Activated CD4-positive, alpha-beta T cell treated with anti-CD3 and anti-CD28 coated beads, Interleukin-2, amount 10 ng/mL, durations not matched to agents 7 days and 5 days (primary cell): ENCODE measurements around the gene ZNF746. TPM values are rescaled to one million over a fixed set of nuclear protein-coding genes. Genes with fewer than 3 reads are reported as not detected.

Experiments
- CTCF ChIA-PET: fragments of 350-600 bp; sonication (Branson Sonifier 250); formaldehyde crosslinking; loops from one replicate; lab custom pipeline; 2021; ENCODE audit warnings: antibody characterized with exemption; lab: Charles Lee
- POLR2A ChIA-PET: fragments of 350-600 bp; sonication (Branson Sonifier 250); formaldehyde crosslinking; loops from one replicate; lab custom pipeline; 2021; ENCODE audit warnings: antibody characterized with exemption; lab: Charles Lee
- DNase-seq: peaks from one replicate; pipeline ENCODE4 v3.0.0-alpha.2; 2020
- H3K27ac Mint-ChIP-seq: one replicate; pipeline ENCODE4 v1.8.0; 2021; ENCODE audit warnings: mild to moderate bottlenecking, moderate library complexity, mixed read lengths
- H3K27me3 Mint-ChIP-seq: one replicate; pipeline ENCODE4 v1.8.0; 2021; ENCODE audit warnings: mixed read lengths
- H3K36me3 Mint-ChIP-seq: one replicate; pipeline ENCODE4 v1.8.0; 2021; ENCODE audit warnings: low read depth, mixed read lengths
- H3K4me1 Mint-ChIP-seq: one replicate; pipeline ENCODE4 v1.8.0; 2021; ENCODE audit warnings: mixed read lengths
- H3K4me3 Mint-ChIP-seq: one replicate; pipeline ENCODE4 v1.8.0; 2021; ENCODE audit warnings: mild to moderate bottlenecking, moderate library complexity, mixed read lengths
- H3K9me3 Mint-ChIP-seq: one replicate; pipeline ENCODE4 v1.8.0; 2021; ENCODE audit warnings: mixed read lengths
- total RNA-seq, 2 experiments: library from RNA; stranded (reverse); gene quantifications; one replicate each; pipeline ENCODE4 v1.2.3, GENCODE V29; 2021

Gene ZNF746
- total RNA-seq, 2 experiments from 2014 or later = 21.0 to 21.9 TPM

GRCh38 chr7:149463500-149464161, 34.0 kb downstream of the ZNF746 start:
- POLR2A ChIA-PET = no interaction called here
- CTCF ChIA-PET = no interaction called here
- no peak for DNase-seq
- Mint-ChIP-seq H3K4me3 (no peak overlapping the region), H3K9me3 (peaks cover 6% of the 10 kb centered on the region), H3K36me3 (no peaks in the 10 kb centered on the region), H3K27me3 (peaks cover 21% of the 10 kb centered on the region), H3K4me1 (peaks cover 12% of the 10 kb centered on the region), H3K27ac (no peak overlapping the region)

DNA sequence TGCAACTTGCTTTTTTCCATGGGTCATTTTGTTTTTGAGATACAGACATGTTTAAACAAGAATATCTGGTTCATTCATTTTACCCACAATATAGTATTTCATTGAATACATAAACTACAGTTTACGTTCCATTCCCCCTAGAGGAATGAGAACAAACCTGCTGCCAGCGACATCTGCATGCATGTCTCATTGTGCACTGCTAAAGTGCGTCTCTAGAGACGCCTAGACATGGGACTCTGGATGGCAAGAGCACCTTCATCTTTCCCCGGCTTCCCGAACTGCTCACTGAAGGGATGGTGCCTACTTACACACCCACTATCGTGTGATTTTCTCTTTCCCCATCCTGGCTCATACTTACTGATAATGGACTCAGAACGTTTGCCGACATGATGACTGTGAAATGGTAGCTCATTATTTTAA, 35.5 kb downstream of the ZNF746 start:
- CTCF ChIA-PET = interaction anchor here (1.8 kb wide), 1 partner anchor 39 kb away, joined by 4 read pairs; no protein-coding TSS in a partner anchor

GRCh38 chr7:149460493-149461277, 36.9 kb downstream of the ZNF746 start, which contains the start of gene ZNF777:
ZNF777 (minus strand) TSS chr7:149461062; CDS start chr7:149456022, 5,040 bp downstream.
- Mint-ChIP-seq H3K9me3 (peaks cover 2% of the 10 kb centered on the region), H3K4me3 (peak within 1 kb of the TSS; percentile 75), H3K36me3 (peaks cover 3% of the 10 kb centered on the region), H3K27me3 (peaks cover 17% of the 10 kb centered on the region), H3K27ac (peak within 1 kb of the TSS; percentile 86), H3K4me1 (peaks cover 24% of the 10 kb centered on the region)
- CTCF ChIA-PET = interaction anchor here (0.6 to 1.8 kb wide), 12 partner anchors 14 to 333 kb away, joined by 3 to 9 read pairs (median 3); no protein-coding TSS in a partner anchor
- POLR2A ChIA-PET = interaction anchor here (0.6 to 1.2 kb wide), 3 partner anchors 30 to 176 kb away, joined by 3 to 4 read pairs (median 3); no protein-coding TSS in a partner anchor
- DNase-seq = peak; percentile 89

More for the DNA sequence above, 35.5 kb downstream of the ZNF746 start:
- Mint-ChIP-seq H3K36me3 (peaks cover 1% of the 10 kb centered on the region), H3K9me3 (peaks cover 6% of the 10 kb centered on the region), H3K27me3 (peaks cover 21% of the 10 kb centered on the region), H3K27ac (no peak overlapping the region), H3K4me1 (peaks cover 20% of the 10 kb centered on the region), H3K4me3 (no peak overlapping the region)
- POLR2A ChIA-PET = interaction anchor here (0.6 kb wide), 1 partner anchor 17 kb away, joined by 4 read pairs; no protein-coding TSS in a partner anchor
- no peak for DNase-seq

- peaks cover 11% of the 10 kb centered on the region for H3K27me3 Mint-ChIP-seq
- no peak overlapping the region for H3K27ac Mint-ChIP-seq
- H3K36me3 Mint-ChIP-seq = peaks cover 9% of the 10 kb centered on the region
- H3K4me1 Mint-ChIP-seq = peaks cover 24% of the 10 kb centered on the region
- no peaks in the 10 kb centered on the region for H3K9me3 Mint-ChIP-seq
- ChIA-PET POLR2A (interaction anchor here (1.2 kb wide), 1 partner anchor 175 kb away, joined by 4 read pairs; no protein-coding TSS in a partner anchor), CTCF (interaction anchor here (0.6 to 1.4 kb wide), 12 partner anchors 15 to 332 kb away, joined by 3 to 9 read pairs (median 3); no protein-coding TSS in a partner anchor)
- peak overlapping the region; percentile 47 for H3K4me3 Mint-ChIP-seq
- DNase-seq = peak; percentile 19
Observed at GRCh38 chr7:149459540-149460452, 37.8 kb downstream of the ZNF746 start.

DNA sequence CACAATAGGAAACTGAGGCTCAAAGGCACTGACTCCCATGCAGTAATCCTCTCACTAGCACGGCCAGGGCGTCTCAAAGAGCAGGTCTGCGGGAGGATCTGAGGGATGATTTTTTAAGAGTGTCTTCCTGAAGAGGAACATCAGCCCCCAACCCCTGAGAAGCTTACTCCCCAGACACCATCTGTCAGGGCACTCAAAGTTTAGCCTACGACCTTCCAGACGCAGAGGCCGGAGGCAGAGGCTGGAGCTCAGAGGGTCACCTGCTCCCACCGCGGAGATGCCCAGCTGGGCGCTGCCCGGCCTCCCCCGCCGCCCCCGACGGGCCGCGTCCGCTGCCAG, 38.4 kb downstream of the ZNF746 start:
- ChIA-PET CTCF (interaction anchor here (0.7 to 0.8 kb wide), 2 partner anchors 37 to 165 kb away, joined by 3 read pairs; no protein-coding TSS in a partner anchor), POLR2A (no interaction called here)
- peaks cover 24% of the 10 kb centered on the region for H3K4me1 Mint-ChIP-seq
- H3K4me3 Mint-ChIP-seq = peak overlapping the region; percentile 71
- H3K9me3 Mint-ChIP-seq = no peaks in the 10 kb centered on the region
- H3K27me3 Mint-ChIP-seq = peaks cover 7% of the 10 kb centered on the region
- DNase-seq = no peak
- H3K36me3 Mint-ChIP-seq = peaks cover 12% of the 10 kb centered on the region
- H3K27ac Mint-ChIP-seq = peak overlapping the region; percentile 69

DNA sequence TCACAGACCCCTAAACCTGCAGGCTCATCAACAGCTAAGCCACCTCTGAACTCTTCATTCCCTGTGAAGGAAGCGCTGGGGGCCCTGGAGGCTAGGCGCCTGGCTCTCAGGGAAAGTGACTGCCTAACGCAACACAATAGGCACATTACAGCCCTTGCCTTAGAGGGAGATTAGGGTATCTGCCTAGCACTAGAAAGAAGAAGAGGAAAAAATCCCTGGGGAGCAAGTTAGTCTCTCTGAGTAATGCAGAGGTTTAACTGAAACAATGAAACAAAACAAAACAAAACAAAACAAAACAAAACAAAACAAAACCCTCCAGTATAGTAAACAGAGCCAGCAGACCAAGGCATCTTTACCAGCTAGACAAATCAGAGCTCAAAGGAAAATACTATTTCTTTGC, 39.4 kb downstream of the ZNF746 start:
- peak overlapping the region; percentile 71 for H3K4me3 Mint-ChIP-seq
- H3K36me3 Mint-ChIP-seq = peaks cover 16% of the 10 kb centered on the region
- H3K27ac Mint-ChIP-seq = no peak overlapping the region
- peaks cover 24% of the 10 kb centered on the region for H3K4me1 Mint-ChIP-seq
- no peaks in the 10 kb centered on the region for H3K9me3 Mint-ChIP-seq
- H3K27me3 Mint-ChIP-seq = peaks cover 6% of the 10 kb centered on the region
- CTCF ChIA-PET = interaction anchor here (0.7 to 1.3 kb wide), 3 partner anchors 36 to 375 kb away, joined by 3 to 4 read pairs (median 3); no protein-coding TSS in a partner anchor
- POLR2A ChIA-PET = no interaction called here
- DNase-seq = no peak

GRCh38 chr7:149457766-149458165, 39.8 kb downstream of the ZNF746 start:
- POLR2A ChIA-PET = no interaction called here
- no peak for DNase-seq
- Mint-ChIP-seq H3K36me3 (peaks cover 18% of the 10 kb centered on the region), H3K4me1 (peaks cover 26% of the 10 kb centered on the region), H3K9me3 (no peaks in the 10 kb centered on the region), H3K4me3 (peak overlapping the region; percentile 19), H3K27me3 (peaks cover 6% of the 10 kb centered on the region), H3K27ac (no peak overlapping the region)
- CTCF ChIA-PET = interaction anchor here (1.0 to 1.3 kb wide), 2 partner anchors 38 to 374 kb away, joined by 3 to 4 read pairs; no protein-coding TSS in a partner anchor

DNA sequence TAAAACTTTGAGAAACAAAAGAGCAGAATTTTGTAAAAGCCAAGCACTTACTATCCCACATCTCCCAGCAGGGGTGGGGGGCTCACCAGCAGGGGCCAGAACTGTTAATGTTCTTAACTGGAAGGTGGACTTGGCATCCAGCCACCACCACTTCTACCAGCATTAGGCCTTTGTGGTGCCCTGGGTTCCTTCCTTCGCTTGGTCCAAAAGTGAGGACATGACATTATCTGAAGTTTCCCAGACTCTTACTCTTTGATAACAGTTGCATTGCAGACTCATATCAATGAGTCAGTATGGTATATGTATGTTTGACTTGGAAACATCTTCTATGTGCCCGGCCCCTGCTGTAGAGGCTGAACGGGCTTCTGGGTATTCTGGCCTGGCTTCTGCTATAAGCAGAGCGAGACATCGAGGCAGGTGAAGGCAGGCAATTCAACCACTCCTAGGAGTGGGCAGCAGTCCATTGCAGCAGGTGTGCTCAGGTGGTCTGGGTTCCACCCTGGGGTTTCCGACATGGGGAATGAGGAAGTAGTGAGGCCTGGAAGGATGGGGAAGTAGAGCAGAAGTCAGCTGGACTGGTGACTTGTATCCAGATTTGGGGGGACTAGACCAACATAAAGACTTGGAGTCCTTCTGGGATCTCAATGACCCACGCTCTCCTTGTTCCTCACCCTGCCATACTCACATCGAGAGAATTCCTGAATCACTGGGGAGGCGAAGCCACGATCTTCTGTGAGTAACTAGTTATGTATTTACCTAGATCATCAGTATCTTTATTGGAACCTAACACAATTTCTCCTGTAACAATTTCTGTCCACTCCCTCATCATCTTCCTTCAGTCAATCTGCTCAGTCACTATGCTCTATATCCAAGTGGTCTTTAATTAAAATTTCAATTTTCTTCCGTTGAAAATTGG, 40.8 kb downstream of the ZNF746 start:
- Mint-ChIP-seq H3K27me3 (no peaks in the 10 kb centered on the region), H3K9me3 (no peaks in the 10 kb centered on the region), H3K36me3 (peaks cover 21% of the 10 kb centered on the region), H3K27ac (peak overlapping the region; percentile 15), H3K4me3 (no peak overlapping the region), H3K4me1 (peaks cover 28% of the 10 kb centered on the region)
- peak; percentile 3 for DNase-seq
- ChIA-PET POLR2A (no interaction called here), CTCF (no interaction called here)

DNA sequence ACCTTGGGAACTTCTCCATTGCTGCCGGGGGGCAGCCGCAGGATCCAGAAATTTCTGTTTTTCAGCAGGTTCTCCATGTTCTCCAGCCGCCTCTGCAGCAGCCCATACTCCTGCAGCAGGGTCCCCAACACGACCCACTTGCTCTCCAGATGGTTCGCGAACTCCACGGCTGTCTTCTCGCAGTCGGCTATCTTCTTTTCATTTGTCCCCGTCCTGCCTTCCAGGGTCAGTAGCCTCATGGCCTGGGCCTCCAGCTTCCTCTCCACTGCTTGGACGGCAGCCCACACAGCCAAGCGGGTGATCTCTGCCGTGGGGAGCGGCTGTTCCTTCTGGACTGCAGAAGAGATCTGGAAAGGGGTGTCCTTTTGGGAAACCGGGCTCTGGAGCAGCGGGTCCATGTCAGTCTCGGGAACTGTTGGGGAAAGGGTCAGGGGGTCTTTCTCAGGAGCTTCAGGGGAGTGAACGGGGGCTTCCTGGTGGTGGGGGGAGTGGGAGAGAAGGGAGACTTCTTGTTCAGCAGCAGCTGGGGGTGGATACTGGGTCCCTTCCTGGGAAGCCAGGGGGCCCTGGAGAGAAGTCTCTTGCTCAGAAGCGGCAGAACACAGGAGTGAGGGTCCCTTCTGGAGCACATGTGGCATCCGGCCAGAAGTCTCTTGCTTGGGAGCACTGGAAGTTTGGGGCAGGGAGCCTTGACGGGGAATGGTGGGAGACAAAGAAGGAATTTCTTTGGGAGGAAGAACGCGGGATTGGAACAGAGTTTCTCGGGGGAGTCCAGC, 42.2 kb downstream of the ZNF746 start:
- DNase-seq = peak; percentile 2
- CTCF ChIA-PET = interaction anchor here (1.2 kb wide), 1 partner anchor 44 kb away, joined by 4 read pairs; no protein-coding TSS in a partner anchor

GRCh38 chr7:149454750-149455149, 42.9 kb downstream of the ZNF746 start:
- ChIA-PET CTCF (interaction anchor here (1.2 kb wide), 1 partner anchor 44 kb away, joined by 4 read pairs; no protein-coding TSS in a partner anchor), POLR2A (no interaction called here)
- Mint-ChIP-seq H3K4me3 (no peak overlapping the region), H3K36me3 (peaks cover 32% of the 10 kb centered on the region), H3K27ac (no peak overlapping the region), H3K27me3 (no peaks in the 10 kb centered on the region), H3K4me1 (peaks cover 22% of the 10 kb centered on the region), H3K9me3 (no peaks in the 10 kb centered on the region)
- no peak for DNase-seq

More for the DNA sequence above, 42.2 kb downstream of the ZNF746 start:
- H3K4me1 Mint-ChIP-seq = peaks cover 22% of the 10 kb centered on the region
- peaks cover 28% of the 10 kb centered on the region for H3K36me3 Mint-ChIP-seq
- H3K27ac Mint-ChIP-seq = no peak overlapping the region
- no peak overlapping the region for H3K4me3 Mint-ChIP-seq
- H3K9me3 Mint-ChIP-seq = no peaks in the 10 kb centered on the region
- H3K27me3 Mint-ChIP-seq = no peaks in the 10 kb centered on the region
- POLR2A ChIA-PET = interaction anchor here (0.7 kb wide), 1 partner anchor 25 kb away, joined by 3 read pairs; no protein-coding TSS in a partner anchor
